GM19193 (cell line): ENCODE data around the gene VKORC1.

Source experiments
- POLR2A ChIP-seq: IDR thresholded peaks from 4 replicates; pipeline ENCODE4 v1.6.1; 2011; ENCODE audit not compliant: insufficient read depth, insufficient read length; ENCODE audit errors: extremely low read depth

Gene VKORC1

GRCh38 chr16:31067342-31067741 lies 27.3 kb downstream of the VKORC1 start:
- no peak for TF ChIP-seq POLR2A

DNA sequence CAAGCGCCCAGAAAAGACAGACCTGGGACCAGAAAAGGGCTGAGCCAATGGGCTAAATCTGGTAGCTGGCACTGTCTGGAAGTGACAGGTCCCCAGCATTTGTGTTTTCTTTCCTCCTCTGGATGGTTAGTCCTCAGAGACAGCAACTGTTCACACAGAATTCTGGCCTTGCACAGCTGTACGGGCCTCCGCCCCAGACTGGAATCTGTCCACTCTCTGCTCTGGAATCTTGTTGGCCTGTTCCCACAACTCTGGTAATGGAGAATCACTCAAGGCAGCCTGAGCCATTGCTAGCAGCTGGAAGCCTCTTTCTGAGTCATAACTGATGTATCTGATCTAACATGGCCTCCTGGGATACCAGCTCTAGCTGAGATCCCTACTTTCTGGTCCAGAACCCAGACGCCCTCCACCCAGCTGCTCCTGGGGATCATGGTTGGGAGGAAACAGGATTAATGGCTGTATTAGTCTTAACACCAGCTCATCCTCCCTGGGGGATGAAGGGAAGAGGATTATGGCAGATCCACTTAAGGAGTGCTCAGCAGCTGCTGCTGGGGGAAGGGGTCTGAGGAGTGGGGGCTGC lies 29.6 kb downstream of the VKORC1 start:
- no peak for TF ChIP-seq POLR2A

GRCh38 chr16:31063843-31064611 lies 30.6 kb downstream of the VKORC1 start:
- TF ChIP-seq POLR2A, result no peak

- no peak for TF ChIP-seq POLR2A
Measured at GRCh38 chr16:31063495-31063842, 31.1 kb downstream of the VKORC1 start.

DNA sequence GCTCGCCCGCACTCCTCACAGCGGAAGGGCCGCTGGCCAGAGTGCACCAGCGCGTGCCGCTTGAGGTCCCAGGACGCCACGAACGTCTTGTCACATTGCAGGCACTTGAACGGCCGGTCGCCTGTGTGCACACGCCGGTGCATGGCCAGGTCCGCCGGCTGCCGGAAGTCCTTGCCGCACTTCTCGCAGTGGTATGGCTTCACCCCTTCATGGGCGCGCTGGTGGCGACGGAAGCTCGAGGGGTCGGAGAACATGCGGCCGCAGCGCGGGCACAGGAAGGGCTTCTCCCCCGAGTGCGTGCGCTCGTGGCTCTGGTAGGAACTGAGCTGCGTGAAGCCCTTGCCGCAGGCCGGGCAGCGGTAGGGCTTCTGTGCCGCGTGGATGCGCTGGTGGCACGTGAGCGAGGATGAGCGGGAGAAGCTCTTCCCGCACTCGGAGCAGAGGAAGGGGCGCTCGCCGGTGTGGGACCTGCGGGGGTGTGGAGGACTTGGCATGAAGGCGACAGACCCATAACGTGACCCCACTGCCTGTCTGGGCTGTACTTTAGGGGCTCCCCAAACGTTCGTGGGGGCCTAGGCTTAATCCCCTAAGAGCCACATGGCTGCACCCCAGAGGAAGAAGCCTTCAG lies 32.7 kb downstream of the VKORC1 start:
- no peak for TF ChIP-seq POLR2A

GRCh38 chr16:31061126-31061812 lies 33.3 kb downstream of the VKORC1 start:
- no peak for TF ChIP-seq POLR2A

GRCh38 chr16:31055613-31056012 lies 39.0 kb downstream of the VKORC1 start:
- TF ChIP-seq POLR2A, result no peak

- no peak for TF ChIP-seq POLR2A
Measured at GRCh38 chr16:31052114-31052513, 42.5 kb downstream of the VKORC1 start.

- TF ChIP-seq POLR2A, result no peak
Measured at GRCh38 chr16:31050280-31051030, 44.1 kb downstream of the VKORC1 start.

DNA sequence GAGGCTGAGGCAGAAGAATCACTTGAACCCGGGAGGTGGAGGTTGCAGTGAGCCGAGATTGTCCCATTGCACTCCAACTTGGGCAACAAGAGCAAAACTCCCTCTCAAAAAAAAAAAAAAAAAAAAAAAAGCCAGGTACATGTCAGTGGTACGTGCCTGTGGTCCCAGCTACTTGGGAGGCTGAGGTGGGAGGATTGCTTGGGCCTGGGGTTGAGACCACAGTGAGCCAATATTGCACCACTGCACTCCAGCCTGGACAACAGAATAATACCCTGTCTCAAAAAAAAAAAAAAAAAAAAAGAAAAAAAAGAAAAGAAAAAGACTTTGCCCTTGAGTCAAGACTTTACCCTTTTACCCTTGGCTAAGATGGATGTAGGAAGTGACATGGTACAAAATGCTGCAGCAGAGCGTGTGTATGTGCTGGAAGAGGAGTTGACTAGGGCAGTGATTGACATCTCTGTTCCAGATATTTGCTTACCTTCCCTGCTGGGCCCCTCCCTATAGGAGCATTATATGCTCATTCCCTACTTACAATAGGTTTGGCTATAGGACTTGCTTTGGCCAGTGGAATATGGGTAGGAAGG lies 50.6 kb downstream of the VKORC1 start:
- TF ChIP-seq POLR2A, result no peak

GRCh38 chr16:31043352-31043751 lies 51.2 kb downstream of the VKORC1 start:
- TF ChIP-seq POLR2A, result no peak

- no peak for TF ChIP-seq POLR2A
Measured at GRCh38 chr16:31042866-31043265, 51.7 kb downstream of the VKORC1 start.
